ENCODE measurements around the gene APPL2.
"Not testable (repeated sequence)": the region's sequence is repeated elsewhere in the genome, so short reads cannot be mapped to it uniquely, and the experiment has no call there.

The APPL2 gene

DNA sequence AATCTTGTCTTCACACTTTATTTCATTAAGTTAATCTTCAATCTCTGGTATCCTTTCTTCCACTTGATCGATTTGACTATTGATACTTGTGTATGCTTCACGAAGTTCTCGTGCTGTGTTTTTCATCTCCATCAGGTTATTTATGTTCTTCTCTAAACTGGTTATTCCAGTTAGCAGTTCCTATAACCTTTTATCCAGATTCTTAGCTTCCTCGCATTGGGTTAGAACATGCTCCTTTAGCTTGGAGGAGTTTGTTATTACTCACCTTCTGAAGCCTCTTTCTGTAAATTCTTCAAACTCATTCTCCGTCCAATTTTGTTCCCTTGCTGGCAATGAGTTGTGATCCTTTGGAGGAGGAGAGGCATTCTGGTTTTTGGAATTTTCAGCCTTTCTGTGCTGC, 52.0 kb downstream of the APPL2 start:
- not testable (repeated sequence) for DNase-seq

DNA sequence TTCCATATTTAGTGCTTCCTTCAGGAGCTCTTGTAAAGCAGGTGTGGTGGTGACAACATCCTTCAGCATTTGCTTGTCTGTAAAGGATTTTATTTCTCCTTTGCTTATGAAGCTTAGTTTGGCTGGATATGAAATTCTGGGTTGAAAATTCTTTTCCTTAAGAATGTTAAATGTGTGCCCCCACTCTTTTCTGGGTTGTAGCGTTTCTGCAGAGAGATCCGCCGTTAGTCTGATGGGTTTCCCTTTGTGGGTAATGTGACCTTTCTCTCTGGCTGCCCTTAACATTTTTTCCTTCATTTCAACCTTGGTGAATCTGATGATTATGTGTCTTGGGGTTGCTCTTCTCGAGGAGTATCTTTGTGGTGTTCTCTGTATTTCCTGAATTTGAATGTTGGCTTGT, 52.6 kb downstream of the APPL2 start:
- not testable (repeated sequence) for DNase-seq

DNA sequence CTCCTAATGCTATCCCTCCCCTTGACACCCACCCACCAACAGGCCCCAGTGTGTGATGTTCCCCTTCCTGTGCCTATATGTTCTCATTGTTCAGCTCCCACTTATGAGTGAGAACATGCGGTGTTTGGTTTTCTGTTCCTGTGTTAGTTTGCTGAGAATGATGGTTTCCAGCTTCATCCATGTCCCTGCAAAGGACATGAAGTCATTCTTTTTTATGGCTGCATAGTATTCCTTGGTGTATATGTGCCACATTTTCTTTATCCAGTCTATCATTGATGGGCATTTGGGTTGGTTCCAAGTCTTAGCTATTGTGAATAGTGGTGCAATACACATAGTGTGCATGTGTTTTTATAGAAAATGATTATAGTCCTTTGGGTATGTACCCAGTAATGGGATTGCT, 56.9 kb downstream of the APPL2 start:
- DNase-seq = not testable (repeated sequence)

DNA sequence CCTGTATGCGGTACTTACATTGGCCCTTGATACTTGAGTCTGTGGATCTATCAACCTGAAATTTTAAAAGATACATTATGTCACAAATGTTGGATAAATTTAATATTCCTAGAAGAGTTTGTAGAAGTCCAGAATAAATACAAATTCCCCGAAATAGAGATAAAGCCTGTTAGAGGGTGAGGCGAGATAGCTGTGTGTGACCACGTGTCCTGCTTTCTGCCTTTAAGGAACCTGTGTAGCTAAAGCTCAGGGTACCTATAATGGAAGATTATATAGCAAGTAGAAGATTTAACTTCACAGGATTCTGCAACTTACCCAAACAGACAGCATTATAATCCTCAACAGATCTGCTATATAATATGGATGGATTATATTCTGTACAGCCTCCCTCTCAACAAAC, 58.8 kb downstream of the APPL2 start:
- no peak for DNase-seq

DNA sequence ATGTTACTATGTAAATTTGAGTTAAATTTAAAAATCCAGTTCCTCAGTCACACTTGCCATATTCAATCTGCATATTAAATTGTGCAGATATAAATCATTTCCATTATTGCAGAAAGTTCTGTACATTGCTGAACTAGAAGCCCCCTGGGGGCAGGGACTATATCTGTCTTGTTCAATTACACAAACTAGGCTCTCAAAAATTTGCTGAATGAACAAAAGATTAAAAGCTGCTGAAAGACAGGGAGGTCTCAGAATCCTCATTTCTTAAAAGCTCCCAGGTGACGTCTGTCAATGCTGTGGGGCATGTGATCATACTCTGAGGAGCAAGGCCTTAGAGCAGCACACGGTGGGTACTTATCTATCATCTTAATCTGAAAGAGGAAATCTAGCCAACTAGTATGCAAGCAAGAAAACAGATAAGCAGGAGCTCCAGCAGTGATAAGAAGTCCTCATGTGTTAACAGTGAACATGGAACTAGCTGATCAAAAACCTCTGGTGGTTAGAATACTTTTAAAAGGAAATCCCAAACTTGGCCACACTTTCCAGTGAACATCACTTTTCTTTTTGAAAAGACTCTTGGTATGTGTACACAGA, 60.5 kb downstream of the APPL2 start:
- DNase-seq = no peak

DNA sequence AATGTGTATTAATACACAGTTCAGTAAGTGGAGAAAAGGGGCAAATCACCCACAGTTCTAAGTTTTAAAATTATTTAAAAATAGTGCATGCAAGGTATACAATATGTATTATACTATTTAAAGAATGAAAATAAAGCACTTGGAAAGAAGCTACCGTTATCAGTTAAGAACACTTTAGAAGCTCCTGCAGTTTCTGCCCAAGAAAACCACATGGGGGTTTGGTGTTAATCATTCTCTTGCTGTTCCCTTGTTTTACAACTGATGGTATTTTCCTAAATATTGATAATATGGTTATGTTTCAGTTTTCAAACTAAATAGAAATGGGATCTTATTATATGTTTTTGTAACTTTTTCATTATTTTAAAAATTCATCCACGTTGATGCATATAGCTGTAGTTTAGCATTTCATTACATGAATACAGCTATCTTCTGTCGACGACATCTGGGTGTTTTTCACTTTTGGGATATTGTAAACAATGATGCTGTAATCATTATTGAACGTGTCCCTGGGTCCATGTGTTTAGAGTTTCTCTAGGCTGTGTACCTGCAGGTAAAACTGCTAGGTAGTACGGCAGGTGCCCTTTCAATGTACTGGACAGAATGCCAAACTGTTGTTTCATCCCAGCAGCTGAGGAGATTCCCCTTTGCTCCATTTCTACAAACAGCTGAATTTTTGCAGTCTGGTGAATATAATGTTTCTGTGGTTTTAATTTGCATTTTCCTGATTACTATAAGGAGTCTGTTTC, 64.1 kb downstream of the APPL2 start:
- no peak for DNase-seq

DNA sequence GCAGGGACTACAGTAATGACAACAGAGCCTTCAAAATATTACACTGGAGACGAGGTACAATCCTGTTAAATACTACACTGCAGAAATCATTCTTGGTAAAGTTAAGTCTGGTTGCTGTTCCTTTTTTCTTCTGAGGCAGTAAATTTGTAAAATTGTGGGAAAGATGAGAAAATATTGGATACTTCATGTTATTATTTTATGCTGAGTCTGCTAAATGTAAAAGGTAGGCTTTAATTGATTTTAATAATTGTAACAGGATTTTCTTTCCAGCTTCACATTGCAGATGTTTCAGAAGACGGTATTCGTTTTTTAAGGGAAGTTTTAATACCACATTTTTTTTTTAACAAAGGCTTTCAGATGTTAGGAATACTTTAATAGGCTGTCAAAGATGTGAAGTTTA, 65.8 kb downstream of the APPL2 start:
- DNase-seq = no peak

DNA sequence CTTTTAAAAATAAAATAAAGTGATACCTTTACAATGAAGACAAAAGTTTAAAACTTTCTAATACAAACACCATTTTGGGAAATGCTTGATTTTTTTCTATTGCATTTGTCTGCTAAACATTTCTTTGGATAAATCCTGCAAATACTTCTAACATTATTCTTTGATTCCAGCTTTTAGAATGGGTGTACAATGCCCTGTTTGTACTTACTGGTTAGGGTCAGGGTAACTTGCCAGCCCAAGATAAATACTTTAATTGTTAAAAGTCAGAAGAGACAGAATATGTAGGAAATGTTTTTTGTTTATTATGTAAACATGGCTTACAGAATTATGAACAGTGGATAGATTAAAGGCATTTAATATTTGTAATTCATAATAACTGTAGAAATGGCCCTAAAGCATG, 68.0 kb downstream of the APPL2 start:
- DNase-seq = no peak

DNA sequence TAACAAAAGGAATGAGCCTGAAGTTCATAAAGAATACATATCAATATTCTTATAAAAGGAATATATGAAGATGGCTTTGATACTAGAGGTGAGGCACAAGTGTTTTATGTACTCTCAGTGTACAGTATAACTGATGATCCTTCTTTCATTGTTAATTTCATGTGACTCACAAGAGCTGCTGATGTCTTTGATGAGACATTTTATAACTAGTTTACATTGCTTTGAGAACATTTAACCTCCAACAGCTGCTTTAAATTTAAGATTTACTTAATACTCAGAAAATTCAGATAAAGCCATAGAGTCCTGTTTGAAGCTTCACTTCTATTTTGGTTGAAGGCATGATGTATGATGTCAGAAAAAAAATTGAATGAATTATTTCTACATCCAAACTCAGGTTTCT, 68.6 kb downstream of the APPL2 start:
- no peak for DNase-seq

DNA sequence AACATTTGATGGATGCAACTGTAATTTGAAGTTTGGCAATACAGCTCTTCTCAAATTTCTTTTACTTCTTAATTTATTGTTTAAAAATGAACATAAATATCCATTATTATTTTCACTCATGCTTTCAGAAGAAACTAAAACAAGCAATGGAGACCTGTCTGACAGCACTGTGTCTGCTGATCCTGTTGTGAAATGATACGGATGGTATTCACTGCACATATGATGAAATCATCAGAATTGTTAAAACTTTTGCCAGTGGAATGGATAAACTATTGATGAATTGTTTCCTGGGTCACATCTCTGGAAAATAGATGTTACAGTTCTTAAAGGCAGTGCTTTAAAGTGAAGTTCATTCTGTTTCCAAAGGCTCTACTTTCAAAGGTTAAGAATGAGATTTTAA, 69.2 kb downstream of the APPL2 start:
- DNase-seq = no peak

DNA sequence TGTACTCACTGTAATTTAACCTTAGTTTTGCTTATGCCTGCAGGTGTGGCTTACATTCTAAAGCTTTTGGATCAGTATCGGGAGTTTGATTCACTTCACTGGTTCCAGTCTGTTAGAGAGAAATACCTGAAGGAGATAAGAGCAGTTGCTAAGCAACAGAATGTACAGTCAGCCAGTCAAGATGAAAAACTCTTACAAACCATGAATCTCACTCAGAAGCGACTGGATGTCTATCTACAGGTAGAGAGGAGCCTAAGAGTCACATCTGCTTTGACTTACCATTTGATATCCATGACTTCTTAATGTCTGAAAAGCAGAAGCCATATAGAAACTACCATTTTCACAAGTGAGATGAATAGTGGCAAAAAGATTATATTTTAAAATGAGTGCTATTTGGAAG, 71.9 kb downstream of the APPL2 start:
- DNase-seq = no peak

DNA sequence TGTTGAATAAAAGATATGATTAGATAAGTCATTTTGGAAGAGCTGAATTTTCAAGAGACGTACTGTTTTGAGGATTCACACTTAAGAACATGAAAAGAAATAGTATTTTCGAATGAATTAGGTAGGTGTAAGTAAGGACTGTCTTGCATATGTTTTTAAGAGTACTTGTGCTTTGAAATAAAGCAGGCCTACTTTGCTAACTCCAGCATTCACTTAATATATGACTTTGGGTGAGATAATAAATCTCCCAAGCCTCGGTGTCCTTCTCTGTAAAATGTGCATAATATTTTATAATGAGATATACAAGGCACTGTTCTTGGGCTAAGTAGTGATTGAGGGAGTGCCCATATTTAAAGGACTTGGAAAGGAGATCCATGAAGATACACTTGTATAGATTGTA, 73.8 kb downstream of the APPL2 start:
- no peak for DNase-seq

DNA sequence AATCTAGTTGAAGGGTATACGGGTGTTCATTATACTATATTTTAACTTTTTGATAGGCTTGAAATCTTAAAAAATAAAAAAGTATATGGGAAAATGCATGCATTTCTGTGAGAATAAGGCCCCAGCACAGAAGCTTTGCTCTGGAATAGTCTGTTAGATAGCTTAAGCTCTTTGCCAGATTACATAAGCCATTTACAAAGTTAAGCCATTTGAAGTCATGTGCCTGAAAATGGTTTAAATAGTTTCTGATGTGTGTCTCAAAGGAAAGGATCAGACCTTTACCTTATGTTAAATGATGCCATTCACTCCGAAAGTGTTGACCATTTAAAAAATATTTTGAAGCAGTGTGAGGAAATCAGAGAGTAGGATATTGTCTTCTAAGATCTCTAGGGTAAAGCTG, 77.1 kb downstream of the APPL2 start:
- no peak for DNase-seq

DNA sequence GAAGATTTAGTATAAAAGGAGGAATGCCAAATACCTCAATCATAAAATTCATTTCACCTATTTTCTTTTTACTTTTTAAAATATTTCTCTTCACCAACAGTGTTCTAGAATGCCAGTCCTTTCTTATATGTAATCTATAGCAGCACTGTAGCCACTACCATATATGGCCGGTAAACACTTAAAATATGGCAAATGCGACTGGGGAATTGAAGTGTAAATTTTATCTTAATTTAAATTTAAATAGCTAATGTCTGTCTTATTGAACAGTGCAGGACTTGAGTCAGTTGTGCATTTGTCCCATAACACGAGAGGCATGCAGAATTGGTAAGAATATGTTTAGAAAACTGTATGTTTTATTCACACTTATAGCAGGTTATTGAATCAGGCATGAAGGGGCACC, 78.4 kb downstream of the APPL2 start:
- no peak for DNase-seq

DNA sequence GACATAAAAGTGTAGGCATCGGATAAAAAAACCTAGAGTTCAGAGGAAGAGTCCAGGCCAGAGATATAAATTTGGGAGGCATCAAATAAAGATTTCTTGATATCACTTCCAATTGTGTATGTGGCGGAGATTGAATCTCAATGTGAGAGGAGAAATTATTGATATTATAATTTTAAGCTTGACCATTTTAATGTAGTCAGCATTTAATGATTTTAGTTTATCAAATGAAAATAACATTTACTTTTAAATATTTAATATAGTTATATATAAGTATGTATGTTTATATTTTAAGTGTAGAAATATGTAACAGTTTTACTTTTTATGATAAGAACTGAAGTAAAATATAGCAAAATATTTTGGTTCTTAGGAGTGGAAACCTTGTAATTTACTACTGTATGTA, 79.7 kb downstream of the APPL2 start:
- no peak for DNase-seq

DNA sequence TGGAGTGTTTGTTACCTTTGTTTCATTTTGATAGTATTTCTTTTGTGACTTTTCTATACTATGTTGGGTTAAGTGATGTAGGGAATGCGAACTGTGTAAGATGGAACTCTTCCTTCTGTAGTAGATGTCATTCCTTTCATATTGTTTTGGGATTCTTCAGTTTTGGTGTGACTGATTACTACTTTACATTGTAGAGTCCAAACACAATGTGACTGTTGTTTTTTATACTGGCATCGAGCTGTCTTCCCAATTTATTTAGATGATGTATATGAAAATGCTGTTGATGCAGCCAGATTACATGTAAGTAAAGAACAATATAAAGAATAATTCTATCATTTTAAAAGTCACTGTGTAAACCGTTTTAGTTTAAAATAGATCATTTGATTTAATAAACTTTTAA, 93.7 kb downstream of the APPL2 start:
- no peak for DNase-seq

DNA sequence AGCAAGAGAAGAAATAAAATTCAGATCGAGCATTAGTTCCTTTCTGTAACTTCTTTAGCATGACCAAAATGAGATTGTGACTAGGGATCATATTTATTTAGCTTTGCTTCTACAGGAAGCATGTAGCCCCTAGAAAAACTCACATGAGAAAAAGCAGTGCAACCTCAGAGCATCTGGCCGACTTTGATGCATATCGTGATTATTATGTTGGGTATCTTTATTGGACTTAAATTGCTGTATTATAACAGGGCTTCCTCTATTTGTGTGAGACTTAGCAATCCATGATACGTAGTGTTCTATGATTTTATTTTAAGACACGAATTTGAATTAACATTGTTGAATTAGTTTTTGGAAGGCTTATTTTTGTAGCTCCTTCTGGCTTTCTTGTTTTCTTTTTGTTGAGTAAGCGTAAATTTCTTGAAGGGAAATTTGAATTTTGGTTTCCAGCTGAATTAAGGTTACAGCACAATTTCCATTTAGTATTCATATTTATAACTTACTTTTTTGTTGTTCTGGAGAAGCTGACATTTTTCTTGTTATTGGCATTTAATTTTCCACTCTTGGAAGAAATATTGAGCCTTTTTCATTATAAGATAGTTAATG, 94.6 kb downstream of the APPL2 start:
- DNase-seq = no peak

DNA sequence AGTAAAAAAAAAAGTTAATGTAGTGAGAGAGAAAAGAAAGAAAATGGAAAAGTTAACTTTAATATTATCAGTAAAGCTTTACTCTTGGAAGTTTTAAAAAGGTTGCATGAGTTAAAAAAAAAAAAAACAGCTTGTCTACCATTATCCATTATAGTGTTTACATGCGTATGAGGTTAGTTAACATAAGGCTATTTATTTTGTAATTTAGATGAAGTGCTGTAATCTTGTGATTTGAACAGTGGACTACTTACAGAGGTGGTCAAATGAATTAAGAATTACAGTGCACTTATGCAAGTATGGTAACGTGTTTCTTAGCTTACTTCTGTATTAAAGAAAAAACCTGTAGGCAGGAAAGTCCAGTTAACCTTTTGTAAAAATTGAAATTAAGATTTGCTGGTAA, 97.7 kb downstream of the APPL2 start:
- DNase-seq = no peak
